GM12875 (cell line): ENCODE results near the gene ELOVL2.

Experiments used
- H3K4me3 ChIP-seq: one replicate; pipeline ENCODE4 v1.5.1; 2011; ENCODE audit warnings: low read depth, low read length, control low read depth
- TF ChIP-seq, protein P1 (sequence below): IDR thresholded peaks from 2 replicates; pipeline ENCODE4 v1.5.1; 2011; ENCODE audit warnings: low read depth, mild to moderate bottlenecking, control low read depth, inconsistent platforms, low read length, moderate library complexity, borderline replicate concordance; ENCODE audit not compliant: insufficient read depth

ELOVL2 gene

GRCh38 chr6:11035616-11036350, 8.3 kb downstream of the ELOVL2 start:
- no peak overlapping the region for H3K4me3 ChIP-seq
- TF ChIP-seq, protein P1, sequence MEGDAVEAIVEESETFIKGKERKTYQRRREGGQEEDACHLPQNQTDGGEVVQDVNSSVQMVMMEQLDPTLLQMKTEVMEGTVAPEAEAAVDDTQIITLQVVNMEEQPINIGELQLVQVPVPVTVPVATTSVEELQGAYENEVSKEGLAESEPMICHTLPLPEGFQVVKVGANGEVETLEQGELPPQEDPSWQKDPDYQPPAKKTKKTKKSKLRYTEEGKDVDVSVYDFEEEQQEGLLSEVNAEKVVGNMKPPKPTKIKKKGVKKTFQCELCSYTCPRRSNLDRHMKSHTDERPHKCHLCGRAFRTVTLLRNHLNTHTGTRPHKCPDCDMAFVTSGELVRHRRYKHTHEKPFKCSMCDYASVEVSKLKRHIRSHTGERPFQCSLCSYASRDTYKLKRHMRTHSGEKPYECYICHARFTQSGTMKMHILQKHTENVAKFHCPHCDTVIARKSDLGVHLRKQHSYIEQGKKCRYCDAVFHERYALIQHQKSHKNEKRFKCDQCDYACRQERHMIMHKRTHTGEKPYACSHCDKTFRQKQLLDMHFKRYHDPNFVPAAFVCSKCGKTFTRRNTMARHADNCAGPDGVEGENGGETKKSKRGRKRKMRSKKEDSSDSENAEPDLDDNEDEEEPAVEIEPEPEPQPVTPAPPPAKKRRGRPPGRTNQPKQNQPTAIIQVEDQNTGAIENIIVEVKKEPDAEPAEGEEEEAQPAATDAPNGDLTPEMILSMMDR: no peak

DNA sequence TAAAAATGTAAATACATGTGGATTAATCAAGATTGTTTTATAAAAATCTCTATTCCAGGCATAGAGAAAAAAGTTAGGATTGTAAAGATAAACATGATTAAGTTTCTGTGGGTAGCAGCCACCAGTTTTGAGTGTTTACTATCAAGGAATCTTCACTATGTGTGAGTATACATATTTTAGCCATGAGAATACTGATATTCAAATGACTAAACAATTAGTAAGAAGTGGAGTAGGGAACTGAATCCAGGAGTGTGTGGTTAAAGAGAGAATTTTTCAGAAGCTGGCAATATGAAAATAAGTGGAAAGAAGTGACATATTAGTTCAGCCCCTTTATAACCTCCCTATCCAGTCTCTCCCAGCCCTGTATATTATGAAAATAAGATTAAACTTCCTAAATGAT, 10.3 kb downstream of the ELOVL2 start:
- TF ChIP-seq, protein P1: no peak
- no peak overlapping the region for H3K4me3 ChIP-seq

GRCh38 chr6:11030904-11031303, 13.2 kb downstream of the ELOVL2 start:
- no peak overlapping the region for H3K4me3 ChIP-seq
- TF ChIP-seq, protein P1: no peak

DNA sequence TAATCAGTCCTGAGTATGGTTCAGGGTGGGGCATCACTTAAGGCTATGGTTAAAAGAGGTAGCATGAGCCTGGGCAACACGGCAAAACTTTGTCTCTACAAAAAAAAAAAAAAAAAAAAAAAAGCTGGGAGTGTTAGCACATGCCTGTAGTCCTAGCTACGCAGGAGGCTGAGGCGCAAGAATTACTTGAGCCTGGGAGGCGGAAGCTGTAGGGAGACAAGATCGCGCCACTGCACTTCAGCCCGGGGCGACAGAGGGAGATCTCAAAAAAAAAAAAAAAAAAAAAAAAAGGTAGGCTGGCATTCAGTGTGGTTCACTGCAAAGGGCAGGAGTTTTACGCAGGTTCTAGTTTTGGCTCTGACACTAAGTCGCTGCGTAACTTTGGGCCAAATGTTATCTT, 15.1 kb downstream of the ELOVL2 start:
- TF ChIP-seq, protein P1: no peak
- no peak overlapping the region for H3K4me3 ChIP-seq

DNA sequence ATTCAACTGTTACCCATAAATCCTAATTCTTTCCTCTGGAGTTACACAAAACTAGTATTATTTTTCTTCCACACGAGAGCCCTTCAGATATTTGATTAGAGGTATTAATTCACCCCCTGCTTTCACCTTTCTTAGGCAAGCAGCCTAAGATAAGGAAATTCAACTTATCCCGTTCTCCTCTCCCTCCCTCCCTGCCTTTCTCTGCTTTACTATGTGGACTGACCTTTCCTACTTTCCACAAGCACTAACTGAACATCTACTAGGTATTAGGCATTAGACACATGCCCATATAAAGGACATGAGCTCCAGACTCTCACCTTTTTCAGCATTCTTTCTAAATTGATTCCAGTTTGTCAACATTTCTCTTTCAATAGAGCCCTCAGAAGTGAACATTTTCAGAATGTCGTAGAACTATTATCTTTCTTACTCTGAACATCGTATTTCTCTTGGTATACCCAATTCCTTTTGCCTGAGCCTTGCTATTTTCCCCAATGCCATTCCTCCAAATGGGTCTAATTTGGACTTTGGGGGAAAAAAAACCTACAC, 16.5 kb downstream of the ELOVL2 start:
- TF ChIP-seq, protein P1: no peak
- H3K4me3 ChIP-seq: no peak overlapping the region

GRCh38 chr6:11025921-11026635, 18.0 kb downstream of the ELOVL2 start:
- TF ChIP-seq, protein P1: no peak
- no peak overlapping the region for H3K4me3 ChIP-seq
